NCI-H526 (cell line): ENCODE measurements around the gene TMEM167B.

Source experiments
- DNase-seq, 2 experiments: peaks; one replicate each; lab custom pipeline; 2025; lab: John Stamatoyannopoulos, UW

Gene TMEM167B

GRCh38 chr1:109083501-109083900 lies 7.1 kb upstream of the TMEM167B start:
- DNase-seq, result no peak

GRCh38 chr1:109083923-109084322 lies 6.6 kb upstream of the TMEM167B start:
- DNase-seq, result no peak

GRCh38 chr1:109084563-109085517 lies 5.7 kb upstream of the TMEM167B start:
- no peak for DNase-seq

- peak; percentile 94 to 97 for DNase-seq
Measured at GRCh38 chr1:109089242-109090015, 1.1 kb upstream of the TMEM167B start.

GRCh38 chr1:109091078-109091838 lies 694 bp downstream of the TMEM167B start:
- peak; percentile 65 to 67 for DNase-seq

- no peak for DNase-seq
Measured at GRCh38 chr1:109091839-109092193, 1.3 kb downstream of the TMEM167B start.

- DNase-seq, result no peak
Measured at GRCh38 chr1:109094377-109094803, 3.8 kb downstream of the TMEM167B start.

GRCh38 chr1:109094871-109095270 lies 4.3 kb downstream of the TMEM167B start:
- no peak for DNase-seq

- DNase-seq, result no peak
Measured at GRCh38 chr1:109095631-109096030, 5.1 kb downstream of the TMEM167B start.

GRCh38 chr1:109096120-109096519 lies 5.6 kb downstream of the TMEM167B start:
- no peak for DNase-seq

GRCh38 chr1:109099938-109100773 lies 9.6 kb downstream of the TMEM167B start:
- peak; percentile 99 for DNase-seq

GRCh38 chr1:109104364-109105151 lies 14.0 kb downstream of the TMEM167B start:
- DNase-seq, result no peak

GRCh38 chr1:109105881-109106280 lies 15.3 kb downstream of the TMEM167B start:
- DNase-seq, result no peak

GRCh38 chr1:109107785-109108184 lies 17.2 kb downstream of the TMEM167B start:
- no peak for DNase-seq

GRCh38 chr1:109109906-109110305 lies 19.3 kb downstream of the TMEM167B start:
- DNase-seq, result no peak

- no peak for DNase-seq
Measured at GRCh38 chr1:109111386-109112055, 21.0 kb downstream of the TMEM167B start.

- DNase-seq, result peak in 1 of 2 experiments; percentile 39
Measured at GRCh38 chr1:109112056-109112651, 21.6 kb downstream of the TMEM167B start.

- DNase-seq, result peak; percentile 89 to 98
Measured at GRCh38 chr1:109112652-109113285, 22.2 kb downstream of the TMEM167B start.
